Measurements from ENCODE around the gene SPTSSB. TPM values are rescaled to one million over a fixed set of nuclear protein-coding genes. Genes with fewer than 3 reads are reported as not detected.

SPTSSB gene
- total RNA-seq, 1 experiment from 2014 or later = not detected

DNA sequence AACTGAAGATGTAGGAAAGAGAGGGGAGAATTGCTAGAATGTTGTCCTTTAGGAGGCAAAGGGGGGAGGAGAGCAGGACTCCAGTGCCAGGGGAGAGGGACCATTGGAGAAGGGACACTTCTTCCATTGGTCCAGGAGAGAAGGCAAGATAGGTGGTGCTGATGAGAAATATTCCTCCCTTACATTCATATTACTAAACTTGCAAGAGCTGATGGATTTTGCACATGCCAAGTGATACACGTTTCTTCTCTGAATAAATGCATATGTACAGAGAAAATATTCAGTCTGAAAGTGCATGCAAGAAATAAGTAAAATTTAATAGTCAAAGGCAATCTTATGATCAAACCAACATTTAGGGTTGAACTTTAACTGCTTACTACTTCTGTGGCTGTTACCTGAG lies 21.5 kb upstream of the SPTSSB start:
- ChIA-PET CTCF (interaction anchor here (0.9 to 3.0 kb wide), 2 partner anchors 16 to 118 kb away, joined by 3 to 10 read pairs; no protein-coding TSS in a partner anchor), POLR2A (no interaction called here)
- DNase-seq (ENCODE audit: unreplicated experiment) = no peak
- Mint-ChIP-seq H3K27ac (ENCODE audit: low read depth, unreplicated experiment) (no peak overlapping the region), H3K4me3 (ENCODE audit: unreplicated experiment) (no peak overlapping the region), H3K9me3 (ENCODE audit: unreplicated experiment) (no peaks in the 10 kb centered on the region), H3K27me3 (ENCODE audit: insufficient read depth, unreplicated experiment) (no peaks in the 10 kb centered on the region), H3K36me3 (ENCODE audit: insufficient read depth, unreplicated experiment) (no peaks in the 10 kb centered on the region), H3K4me1 (ENCODE audit: insufficient read depth, unreplicated experiment) (no peaks in the 10 kb centered on the region)
- TF ChIP-seq CTCF (IDR thresholded peaks at IDR 0.05; ENCODE audit: unreplicated experiment) = no peak
- BruUV-seq (replicated peaks) = no TSS peak
- intact Hi-C loops (cut with micrococcal nuclease) = no loop called here

DNA sequence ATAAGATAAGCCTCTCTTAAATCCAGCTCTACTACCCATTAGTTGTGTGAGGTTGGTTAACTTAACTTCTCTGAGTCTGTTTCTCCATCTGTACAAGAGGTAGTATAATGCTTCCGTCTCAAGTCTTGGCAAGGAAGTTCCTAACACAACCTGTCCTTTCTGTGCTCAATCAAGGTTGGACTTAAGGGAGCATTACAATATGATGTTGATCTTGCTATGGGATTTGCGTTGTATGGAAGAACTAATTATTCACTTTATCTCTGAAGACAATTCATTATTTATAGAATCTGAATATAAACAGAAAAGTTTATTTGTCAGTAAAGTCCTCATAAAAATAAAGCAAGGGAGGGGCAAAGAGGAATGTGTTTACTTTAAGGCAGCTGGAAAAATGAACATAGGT lies 18.9 kb upstream of the SPTSSB start:
- no peak for TF ChIP-seq CTCF (IDR thresholded peaks at IDR 0.05; ENCODE audit: unreplicated experiment)
- Mint-ChIP-seq H3K4me3 (ENCODE audit: unreplicated experiment) (no peak overlapping the region), H3K36me3 (ENCODE audit: insufficient read depth, unreplicated experiment) (no peaks in the 10 kb centered on the region), H3K27me3 (ENCODE audit: insufficient read depth, unreplicated experiment) (no peaks in the 10 kb centered on the region), H3K27ac (ENCODE audit: low read depth, unreplicated experiment) (no peak overlapping the region), H3K9me3 (ENCODE audit: unreplicated experiment) (no peaks in the 10 kb centered on the region), H3K4me1 (ENCODE audit: insufficient read depth, unreplicated experiment) (no peaks in the 10 kb centered on the region)
- BruUV-seq (replicated peaks) = no TSS peak
- POLR2A ChIA-PET = no interaction called here
- CTCF ChIA-PET = no interaction called here
- intact Hi-C loops (cut with micrococcal nuclease) = no loop called here
- DNase-seq (ENCODE audit: unreplicated experiment) = no peak

GRCh38 chr3:161389445-161390035 lies 18.2 kb upstream of the SPTSSB start:
- no peak overlapping the region for H3K4me3 Mint-ChIP-seq (ENCODE audit: unreplicated experiment)
- ChIA-PET POLR2A (no interaction called here), CTCF (no interaction called here)
- no peaks in the 10 kb centered on the region for H3K36me3 Mint-ChIP-seq (ENCODE audit: insufficient read depth, unreplicated experiment)
- no peaks in the 10 kb centered on the region for H3K4me1 Mint-ChIP-seq (ENCODE audit: insufficient read depth, unreplicated experiment)
- DNase-seq (ENCODE audit: unreplicated experiment) = no peak
- H3K9me3 Mint-ChIP-seq (ENCODE audit: unreplicated experiment) = no peaks in the 10 kb centered on the region
- intact Hi-C loops (cut with micrococcal nuclease) = no loop called here
- no TSS peak for BruUV-seq (replicated peaks)
- TF ChIP-seq CTCF (IDR thresholded peaks at IDR 0.05; ENCODE audit: unreplicated experiment) = no peak
- no peaks in the 10 kb centered on the region for H3K27me3 Mint-ChIP-seq (ENCODE audit: insufficient read depth, unreplicated experiment)
- H3K27ac Mint-ChIP-seq (ENCODE audit: low read depth, unreplicated experiment) = no peak overlapping the region

DNA sequence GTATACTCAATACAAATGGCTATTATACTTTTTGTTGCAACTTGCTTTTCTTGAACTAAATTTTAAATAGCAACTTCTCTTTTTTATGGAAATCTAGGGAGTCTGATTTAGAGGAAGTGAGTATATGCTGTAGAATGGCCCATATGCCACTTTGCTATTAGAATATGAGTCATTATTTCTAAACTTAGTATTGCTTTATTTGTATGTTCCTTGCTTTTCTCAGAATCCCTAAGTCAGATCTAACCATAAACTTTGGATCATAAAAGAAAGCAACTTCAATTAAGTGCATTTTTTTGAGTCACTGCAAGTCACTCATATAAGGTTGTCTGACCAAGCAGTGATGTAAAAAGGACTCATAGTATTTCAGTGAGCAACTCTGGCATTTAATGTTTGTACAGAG lies 17.5 kb upstream of the SPTSSB start:
- ChIA-PET CTCF (interaction anchor here (0.5 kb wide), 1 partner anchor 39 kb away, joined by 5 read pairs; no protein-coding TSS in a partner anchor), POLR2A (no interaction called here)
- DNase-seq (ENCODE audit: unreplicated experiment) = no peak
- Mint-ChIP-seq H3K4me3 (ENCODE audit: unreplicated experiment) (no peak overlapping the region), H3K9me3 (ENCODE audit: unreplicated experiment) (no peaks in the 10 kb centered on the region), H3K27me3 (ENCODE audit: insufficient read depth, unreplicated experiment) (no peaks in the 10 kb centered on the region), H3K4me1 (ENCODE audit: insufficient read depth, unreplicated experiment) (no peaks in the 10 kb centered on the region), H3K27ac (ENCODE audit: low read depth, unreplicated experiment) (no peak overlapping the region), H3K36me3 (ENCODE audit: insufficient read depth, unreplicated experiment) (no peaks in the 10 kb centered on the region)
- TF ChIP-seq CTCF (IDR thresholded peaks at IDR 0.05; ENCODE audit: unreplicated experiment) = no peak
- BruUV-seq (replicated peaks) = no TSS peak
- intact Hi-C loops (cut with micrococcal nuclease) = no loop called here
